CD4-positive, alpha-beta T cell (primary cell): ENCODE data around the gene VAT1L. TPM values are rescaled to one million over a fixed set of nuclear protein-coding genes. Genes with fewer than 3 reads are reported as not detected.

Source experiments
- ATAC-seq: fragments of 200-7000 bp; cut with Tn5 transposase; one replicate; pipeline ENCODE4 v1.10.0; 2022; ENCODE audit warnings: mild to moderate bottlenecking; ENCODE audit not compliant: poor library complexity
- CTCF ChIA-PET: fragments of 350-600 bp; sonication (Branson Sonifier 250); formaldehyde crosslinking; loops from one replicate; lab custom pipeline; 2021; ENCODE audit warnings: antibody characterized with exemption, inconsistent platforms; lab: Charles Lee
- POLR2A ChIA-PET: fragments of 350-600 bp; sonication (Branson Sonifier 250); formaldehyde crosslinking; loops from one replicate; lab custom pipeline; 2021; ENCODE audit warnings: antibody characterized with exemption, inconsistent platforms; lab: Charles Lee
- DNase-seq, 14 experiments: peaks; one replicate each; pipeline ENCODE4 v3.0.0-alpha.2; 2013 to 2020; ENCODE audit warnings: mixed read lengths in 2 of 14
- H3K27ac ChIP-seq, 2 donors: one replicate each; pipeline versions ENCODE4 v1.5.1 to v1.7.0; 2013; ENCODE audit warnings: low read length in 2 of 2, low read depth in 1 of 2, mild to moderate bottlenecking in 1 of 2
- H3K27me3 ChIP-seq, 2 experiments: 1 replicate in 1 of 2; 2 replicates in 1 of 2; pipeline versions ENCODE4 v1.6.1 to v1.7.0; 2013; ENCODE audit warnings: low read length in 2 of 2, control low read depth in 1 of 2, mild to moderate bottlenecking in 1 of 2, moderate library complexity in 1 of 2; ENCODE audit not compliant: insufficient read depth in 2 of 2, control insufficient read depth in 1 of 2
- H3K36me3 ChIP-seq: one replicate; pipeline ENCODE4 v1.6.1; 2013; ENCODE audit warnings: low read length, control low read depth; ENCODE audit not compliant: insufficient read depth
- H3K4me1 ChIP-seq: one replicate; pipeline ENCODE4 v1.6.1; 2013; ENCODE audit warnings: low read length, control low read depth; ENCODE audit not compliant: insufficient read depth
- H3K4me3 ChIP-seq: one replicate; pipeline ENCODE4 v1.5.1; 2013; ENCODE audit warnings: mild to moderate bottlenecking, low read length, moderate library complexity
- H3K9me3 ChIP-seq, 2 experiments: 1 replicate in 1 of 2; 2 replicates in 1 of 2; pipeline versions ENCODE4 v1.6.1 to v1.7.0; 2013; ENCODE audit warnings: low read length in 2 of 2, mild to moderate bottlenecking in 2 of 2, control low read depth in 1 of 2, moderate library complexity in 1 of 2; ENCODE audit not compliant: control insufficient read depth in 1 of 2, insufficient read depth in 1 of 2
- H3K27ac Mint-ChIP-seq: one replicate; pipeline ENCODE4 v1.8.0; 2020; ENCODE audit warnings: mixed read lengths
- H3K27me3 Mint-ChIP-seq: one replicate; pipeline ENCODE4 v1.8.0; 2021; ENCODE audit warnings: mixed read lengths
- H3K36me3 Mint-ChIP-seq: one replicate; pipeline ENCODE4 v1.8.0; 2021; ENCODE audit warnings: low read depth, mixed read lengths
- H3K4me1 Mint-ChIP-seq: one replicate; pipeline ENCODE4 v1.8.0; 2021; ENCODE audit warnings: low read depth, mixed read lengths
- H3K4me3 Mint-ChIP-seq: one replicate; pipeline ENCODE4 v1.8.0; 2020; ENCODE audit warnings: mild to moderate bottlenecking, mixed read lengths
- H3K9me3 Mint-ChIP-seq: one replicate; pipeline ENCODE4 v1.8.0; 2020; ENCODE audit warnings: mixed read lengths
- CTCF ChIP-seq: fragments of 200-600 bp; IDR thresholded peaks from one replicate; pipeline ENCODE4 v1.8.0; 2022; ENCODE audit warnings: antibody characterized with exemption, mild to moderate bottlenecking
- intact Hi-C, 2 experiments: fragments of 100-400 bp; cut with DNase I in 1 of 2; cut with micrococcal nuclease in 1 of 2; formaldehyde crosslinking; loops; one replicate each; pipeline versions ENCODE4 v1.15.1 to v1.9.0; 2023 to 2025; cut with DNase I, micrococcal nuclease
- total RNA-seq, 174 experiments: library from RNA in 2 of 174; stranded (reverse) in 2 of 174; gene quantifications; one replicate each; pipeline ENCODE4 v1.2.3 and lab custom pipeline; 2021 to 2026

VAT1L gene
- total RNA-seq, 2 experiments from 2014 or later, result not detected

- Mint-ChIP-seq H3K4me1 (no peaks in the 10 kb centered on the region), H3K27ac (no peak overlapping the region), H3K4me3 (no peak overlapping the region), H3K27me3 (peaks cover 17% of the 10 kb centered on the region), H3K36me3 (no peaks in the 10 kb centered on the region), H3K9me3 (no peaks in the 10 kb centered on the region)
- H3K27ac ChIP-seq, result no peak overlapping the region
- DNase-seq (no peak), ATAC-seq (no peak)
- no peak overlapping the region for H3K4me3 ChIP-seq
- no peak for TF ChIP-seq CTCF
- CTCF ChIA-PET, result no interaction called here
- POLR2A ChIA-PET, result no interaction called here
- intact Hi-C loops, result no loop called here
- no peaks in the 10 kb centered on the region for H3K9me3 ChIP-seq
- H3K36me3 ChIP-seq, result no peaks in the 10 kb centered on the region
- peaks cover under 1 to 6% of the 10 kb centered on the region in 2 experiments for H3K27me3 ChIP-seq
- H3K4me1 ChIP-seq, result no peaks in the 10 kb centered on the region
Observed at GRCh38 chr16:77931058-77931457, 142.7 kb downstream of the VAT1L start.

- no peak overlapping the region for H3K27ac Mint-ChIP-seq
- no peak overlapping the region for H3K4me3 Mint-ChIP-seq
- ChIA-PET CTCF (no interaction called here), POLR2A (no interaction called here)
- TF ChIP-seq CTCF, result no peak
- Histone ChIP-seq H3K36me3 (no peaks in the 10 kb centered on the region), H3K27me3 (peaks cover 0 to 5% of the 10 kb centered on the region in 2 experiments), H3K27ac (no peak overlapping the region), H3K4me1 (no peaks in the 10 kb centered on the region), H3K4me3 (no peak overlapping the region), H3K9me3 (no peaks in the 10 kb centered on the region)
- DNase-seq (no peak), ATAC-seq (no peak)
- no peaks in the 10 kb centered on the region for H3K4me1 Mint-ChIP-seq
- H3K9me3 Mint-ChIP-seq, result peaks cover 3% of the 10 kb centered on the region
- intact Hi-C loops, result no loop called here
- H3K36me3 Mint-ChIP-seq, result no peaks in the 10 kb centered on the region
- peaks cover 11% of the 10 kb centered on the region for H3K27me3 Mint-ChIP-seq
Observed at GRCh38 chr16:77937473-77938149, 149.2 kb downstream of the VAT1L start.

- ATAC-seq, result no peak
- intact Hi-C loops, result no loop called here
Observed at GRCh38 chr16:77938913-77939312, 150.5 kb downstream of the VAT1L start.

More at GRCh38 chr16:77938913-77939312, 150.5 kb downstream of the VAT1L start:
- Mint-ChIP-seq H3K4me1 (no peaks in the 10 kb centered on the region), H3K9me3 (peaks cover 3% of the 10 kb centered on the region), H3K4me3 (no peak overlapping the region), H3K27ac (no peak overlapping the region), H3K27me3 (peaks cover 5% of the 10 kb centered on the region), H3K36me3 (no peaks in the 10 kb centered on the region)
- no peak overlapping the region for H3K4me3 ChIP-seq
- TF ChIP-seq CTCF, result no peak
- no peak for DNase-seq
- H3K4me1 ChIP-seq, result no peaks in the 10 kb centered on the region
- ChIA-PET POLR2A (no interaction called here), CTCF (no interaction called here)
- peaks cover 0 to 5% of the 10 kb centered on the region in 2 experiments for H3K9me3 ChIP-seq
- H3K27ac ChIP-seq, result no peak overlapping the region
- peaks cover 0 to 5% of the 10 kb centered on the region in 2 experiments for H3K27me3 ChIP-seq
- H3K36me3 ChIP-seq, result no peaks in the 10 kb centered on the region
